Ovary (tissue), 9 donors: ENCODE results near the gene CHID1. TPM values are rescaled to one million over a fixed set of nuclear protein-coding genes. Genes with fewer than 3 reads are reported as not detected.

ENCODE experiments used
- DNase-seq, 5 donors: peaks; one replicate each; pipeline ENCODE4 v3.0.0-alpha.2; 2019 to 2020
- H3K27ac ChIP-seq, 2 donors: fragments of 200-600 bp; one replicate each; pipeline versions ENCODE4 v1.5.1 to v1.8.0; 2019 to 2022
- H3K27me3 ChIP-seq: fragments of 200-600 bp; one replicate; pipeline ENCODE4 v1.8.0; 2022
- H3K36me3 ChIP-seq: fragments of 200-600 bp; sonication (generic); one replicate; pipeline ENCODE4 v1.5.1; 2019
- H3K4me1 ChIP-seq: one replicate; pipeline ENCODE4 v1.8.1; 2013; ENCODE audit warnings: mild to moderate bottlenecking, moderate library complexity; ENCODE audit not compliant: insufficient read depth
- H3K4me3 ChIP-seq: fragments of 200-600 bp; sonication (generic); one replicate; pipeline ENCODE4 v1.5.1; 2017
- H3K9me3 ChIP-seq, 2 donors: fragments of 200-600 bp in 1 of 2; sonication (generic) in 1 of 2; one replicate each; pipeline versions ENCODE4 v1.5.1 to v1.8.1; 2013 to 2019; ENCODE audit warnings: mild to moderate bottlenecking in 1 of 2, moderate library complexity in 1 of 2
- CTCF ChIP-seq, 3 donors: fragments of 450-650 bp in 2 of 3; fragments of 200-600 bp in 1 of 3; IDR thresholded peaks; one replicate each; pipeline versions ENCODE4 v1.5.1 to v1.8.0; 2016 to 2022; ENCODE audit warnings: antibody characterized with exemption in 3 of 3, mild to moderate bottlenecking in 1 of 3
- EP300 ChIP-seq: sonication (generic); formaldehyde crosslinking; IDR thresholded peaks from one replicate; pipeline ENCODE4 v1.6.1; 2017; ENCODE audit warnings: antibody characterized with exemption
- POLR2A ChIP-seq: fragments of 450-650 bp; IDR thresholded peaks from one replicate; pipeline ENCODE4 v1.6.1; 2017; ENCODE audit warnings: antibody characterized with exemption, mild to moderate bottlenecking, moderate library complexity
- WGBS, 3 donors: extraction: QIAGEN DNeasy Blood & Tissue Kit in 1 of 3; methylation state at CpG; one replicate each; pipeline versions ENCODE4 v1.1.5 to v1.1.7; 2013 to 2017; 5-methylcytosine and 5-hydroxymethylcytosine counted together
- intact Hi-C, 4 donors: fragments of 100-400 bp; cut with DNase I; formaldehyde crosslinking; loops; one replicate each; pipeline versions ENCODE4 v1.11.0 to v1.15.1; 2022 to 2023
- polyA plus RNA-seq, 2 donors: library from polyadenylated mRNA; stranded (reverse); fragments of 200-250 nt in 1 of 2; fragments of 350-450 nt in 1 of 2; fragmentation: Illumina TruSeq in 1 of 2; extraction: RNeasy Lipid Tissue Mini Kit (QIAGEN cat#74804) in 1 of 2; gene quantifications; one replicate each; pipeline ENCODE4 v1.2.3, GENCODE V29; 2013 to 2014
- total RNA-seq, 7 donors: library from RNA; depleted of rRNA in 2 of 7; stranded (reverse); fragments of >200 nt in 2 of 7; fragmentation: NEBNext Ultra II Directional in 3 of 7; extraction: Animal tissue kit (Norgen Biotek cat#: 25700) in 3 of 7; gene quantifications; one replicate each; pipeline versions ENCODE4 v1.1.0 to v1.2.4, GENCODE V29; 2016 to 2023
- donor health status: DM: no; HTN: no; CAD: no; lungs with moderate emphysema.
- donor health status: DM: no; HTN: no; CAD: no.
- donor health status: Bipolar disorder and iron deficiency.
- donor health status: DM: yes; HTN: yes; CAD: no.
- donor health status: DM: no; HTN: no; CAD: no.
- donor health status: DM: yes; HTN: yes; CAD: no.

Gene CHID1
- total and polyA plus RNA-seq, 9 donors: 41.0 to 90.7 (median 70.6) TPM

- WGBS, 3 donors: 85 to 87% (median 86%) methylated on average over 8 of the region's 8 CpGs
- Histone ChIP-seq H3K36me3 (no peaks in the 10 kb centered on the region), H3K27ac (no peak overlapping the region), H3K4me1 (no peaks in the 10 kb centered on the region), H3K9me3 (no peaks in the 10 kb centered on the region), H3K4me3 (no peak overlapping the region), H3K27me3 (no peaks in the 10 kb centered on the region)
- DNase-seq: no peak
- intact Hi-C loops: no loop called here
- TF ChIP-seq EP300 (no peak), POLR2A (no peak), CTCF (IDR thresholded peaks at IDR 0.05) (no peak)
These were observed 42.7 kb downstream of the CHID1 start for GRCh38 chr11:867856-868358.

- intact Hi-C loops: no loop called here
- Histone ChIP-seq H3K27ac (no peak overlapping the region), H3K4me3 (no peak overlapping the region), H3K4me1 (no peaks in the 10 kb centered on the region), H3K9me3 (no peaks in the 10 kb centered on the region), H3K36me3 (no peaks in the 10 kb centered on the region), H3K27me3 (no peaks in the 10 kb centered on the region)
- WGBS, 3 donors: 75 to 83% (median 79%) methylated on average over 12 to 14 of the region's 14 CpGs
- TF ChIP-seq POLR2A (no peak), EP300 (no peak), CTCF (IDR thresholded peaks at IDR 0.05) (no peak)
- DNase-seq: no peak
These were observed 44.1 kb downstream of the CHID1 start for GRCh38 chr11:866481-866880.

- no peaks in the 10 kb centered on the region for H3K36me3 ChIP-seq
- TF ChIP-seq POLR2A (no peak), CTCF (IDR thresholded peaks at IDR 0.05) (no peak)
- 76 to 81% (median 78%) methylated on average over 41 of the region's 41 CpGs for WGBS, 3 donors
These were observed 44.9 kb downstream of the CHID1 start for GRCh38 chr11:865462-866430.

GRCh38 chr11:864898-865297 lies 45.7 kb downstream of the CHID1 start:
- no peaks in the 10 kb centered on the region for H3K9me3 ChIP-seq
- H3K4me3 ChIP-seq: no peak overlapping the region
- no peak overlapping the region for H3K27ac ChIP-seq
- intact Hi-C loops: no loop called here
- no peaks in the 10 kb centered on the region for H3K36me3 ChIP-seq
- 73 to 84% (median 77%) methylated on average over 11 of the region's 11 CpGs for WGBS, 3 donors
- TF ChIP-seq EP300 (no peak), POLR2A (no peak), CTCF (IDR thresholded peaks at IDR 0.05) (no peak)
- no peak for DNase-seq
- no peaks in the 10 kb centered on the region for H3K4me1 ChIP-seq
- H3K27me3 ChIP-seq: no peaks in the 10 kb centered on the region

More at GRCh38 chr11:865462-866430, 44.9 kb downstream of the CHID1 start:
- Histone ChIP-seq H3K27ac (no peak overlapping the region), H3K4me3 (no peak overlapping the region), H3K4me1 (no peaks in the 10 kb centered on the region), H3K9me3 (no peaks in the 10 kb centered on the region), H3K27me3 (no peaks in the 10 kb centered on the region)
- DNase-seq: no peak
- intact Hi-C loops: no loop called here
